HCT116 (cell line): Measurements from ENCODE around the gene KTN1. TPM values are rescaled to one million over a fixed set of nuclear protein-coding genes. Genes with fewer than 3 reads are reported as not detected.

Source experiments
- ATAC-seq: fragments of 200-7000 bp; cut with Tn5 transposase; 2 replicates; pipeline ENCODE4 v1.9.1; 2020; ENCODE audit warnings: mild to moderate bottlenecking, moderate library complexity
- BruUV-seq: library from RNA; stranded (reverse); fragments of 400-500 nt; replicated peaks from 2 replicates; lab custom pipeline; 2021; lab: Mats Ljungman, UMichigan
- CTCF ChIA-PET: fragments of 300-600 bp; sonication (Branson Sonifier 250); formaldehyde crosslinking; loops from one replicate; lab custom pipeline; 2021; ENCODE audit warnings: antibody characterized with exemption; lab: Charles Lee
- POLR2A ChIA-PET: fragments of 300-600, 350-600 bp; sonication (Branson Sonifier 250); formaldehyde crosslinking; loops from one replicate; lab custom pipeline; 2021; ENCODE audit warnings: antibody characterized with exemption; lab: Charles Lee
- RAD21 ChIA-PET, 2 experiments: fragments of 300-600 bp; sonication (Branson Sonifier 250); formaldehyde crosslinking; loops; one replicate each; lab custom pipeline; 2023; ENCODE audit warnings: low total read pairs in 2 of 2; ENCODE audit not compliant: uncharacterized antibody in 2 of 2, unreplicated experiment in 2 of 2, low non-redundant PET in 1 of 2; lab: Charles Lee
- DNase-seq: peaks from one replicate; pipeline ENCODE4 v3.0.0-alpha.2; 2010; ENCODE audit warnings: low read depth, low spot score
- H2AFZ ChIP-seq: fragments of 200-600 bp; shearing (Covaris generic), sonication (generic); 2 replicates; pipeline ENCODE4 v1.6.1; 2017; ENCODE audit warnings: low read depth, mixed run types, mixed read lengths, antibody characterized with exemption, low read length; ENCODE audit not compliant: poor library complexity, severe bottlenecking
- H3K27ac ChIP-seq: 2 replicates; pipeline ENCODE4 v1.5.1; 2012; ENCODE audit warnings: low read depth, low read length
- H3K27me3 ChIP-seq: fragments of 200-600 bp; sonication (generic); 2 replicates; pipeline ENCODE4 v1.6.1; 2016; ENCODE audit warnings: mixed run types, low read length, mixed read lengths; ENCODE audit not compliant: insufficient read depth
- H3K36me3 ChIP-seq, 2 experiments: fragments of 200-500 bp in 1 of 2; fragments of 200-600 bp in 1 of 2; sonication (Bioruptor generic) in 1 of 2; sonication (generic) in 1 of 2; 2 replicates each; pipeline versions ENCODE4 v1.5.1 to v1.6.1; 2014 to 2016; ENCODE audit warnings: low read length in 2 of 2, inconsistent platforms in 1 of 2, mixed read lengths in 1 of 2, mixed run types in 1 of 2; ENCODE audit not compliant: insufficient read depth in 2 of 2, control insufficient read depth in 1 of 2
- H3K4me1 ChIP-seq, 2 experiments: fragments of 200-600 bp in 1 of 2; sonication (generic) in 1 of 2; 2 replicates each; pipeline versions ENCODE4 v1.5.1 to v1.6.1; 2012 to 2017; ENCODE audit warnings: low read length in 2 of 2, inconsistent platforms in 1 of 2, mild to moderate bottlenecking in 1 of 2, mixed read lengths in 1 of 2, mixed run types in 1 of 2, moderate library complexity in 1 of 2; ENCODE audit not compliant: insufficient read depth in 2 of 2, control insufficient read depth in 1 of 2
- H3K4me2 ChIP-seq: fragments of 200-600 bp; sonication (generic); 2 replicates; pipeline ENCODE4 v1.6.1; 2017; ENCODE audit warnings: mixed run types, low read length, mixed read lengths
- H3K4me3 ChIP-seq, 2 experiments: fragments of 200-600 bp in 1 of 2; sonication (generic) in 1 of 2; replicated peaks in 1 of 2; 2 replicates each; pipeline ENCODE4 v1.5.1; 2011 to 2016; ENCODE audit warnings: low read length in 2 of 2, control low read depth in 1 of 2, low read depth in 1 of 2, mild to moderate bottlenecking in 1 of 2, mixed read lengths in 1 of 2, mixed run types in 1 of 2
- H3K79me2 ChIP-seq: fragments of 200-600 bp; sonication (generic); 2 replicates; pipeline ENCODE4 v1.6.1; 2017; ENCODE audit warnings: mild to moderate bottlenecking, mixed run types, low read length, moderate library complexity, mixed read lengths; ENCODE audit not compliant: insufficient read depth
- H3K9ac ChIP-seq: fragments of 200-600 bp; sonication (generic); 2 replicates; pipeline ENCODE4 v1.6.1; 2016; ENCODE audit warnings: low read length, mixed read lengths
- H3K9me2 ChIP-seq: fragments of 200-600 bp; sonication (generic), shearing (Covaris generic); 2 replicates; pipeline ENCODE4 v1.6.1; 2017; ENCODE audit warnings: mixed run types, mild to moderate bottlenecking, moderate library complexity; ENCODE audit not compliant: insufficient read depth
- H3K9me3 ChIP-seq, 2 experiments: fragments of 200-500 bp in 1 of 2; fragments of 200-600 bp in 1 of 2; sonication (Bioruptor generic) in 1 of 2; sonication (generic) in 1 of 2; 2 replicates each; pipeline ENCODE4 v1.6.1; 2014 to 2017; ENCODE audit warnings: low read length in 2 of 2, mixed read lengths in 2 of 2, inconsistent platforms in 1 of 2, low read depth in 1 of 2, mild to moderate bottlenecking in 1 of 2, mixed run types in 1 of 2, moderate library complexity in 1 of 2; ENCODE audit not compliant: control insufficient read depth in 1 of 2, insufficient read depth in 1 of 2
- H4K20me1 ChIP-seq: fragments of 200-600 bp; sonication (generic), shearing (Covaris generic); 2 replicates; pipeline ENCODE4 v1.6.1; 2017; ENCODE audit warnings: mixed run types, mild to moderate bottlenecking, moderate library complexity; ENCODE audit not compliant: insufficient read depth
- FOSL1 ChIP-seq: IDR thresholded peaks from 2 replicates; pipeline ENCODE4 v1.6.1; 2012; ENCODE audit warnings: low read depth
- JUND ChIP-seq: IDR thresholded peaks from 2 replicates; pipeline ENCODE4 v1.6.1; 2012
- POLR2A ChIP-seq: IDR thresholded peaks from 2 replicates; pipeline ENCODE4 v1.7.0; 2011; ENCODE audit warnings: borderline replicate concordance; ENCODE audit not compliant: insufficient read depth, insufficient read length; ENCODE audit errors: extremely low read depth
- RAD21 ChIP-seq: IDR thresholded peaks from 2 replicates; pipeline ENCODE4 v1.6.1; 2012; ENCODE audit warnings: low read depth, mild to moderate bottlenecking
- intact Hi-C: fragments of 100-400 bp; cut with micrococcal nuclease; formaldehyde crosslinking; loops from 2 replicates; pipeline ENCODE4 v1.10.0; 2022
- total RNA-seq: library from RNA; stranded (reverse); gene quantifications from one replicate; pipeline ENCODE4 v1.2.1, GENCODE V29; 2021; ENCODE audit not compliant: unreplicated experiment
- TF ChIP-seq, protein P1 (sequence below): IDR thresholded peaks from 2 replicates; pipeline ENCODE4 v1.6.1; 2012; ENCODE audit warnings: low read depth
- TF ChIP-seq, protein P2 (sequence below): IDR thresholded peaks from 2 replicates; pipeline ENCODE4 v1.6.1; 2011; ENCODE audit warnings: mild to moderate bottlenecking, low read length, moderate library complexity; ENCODE audit not compliant: insufficient replicate concordance; ENCODE audit errors: extremely low read depth

KTN1 gene
- total RNA-seq, 1 experiment from 2014 or later: 105 TPM

DNA sequence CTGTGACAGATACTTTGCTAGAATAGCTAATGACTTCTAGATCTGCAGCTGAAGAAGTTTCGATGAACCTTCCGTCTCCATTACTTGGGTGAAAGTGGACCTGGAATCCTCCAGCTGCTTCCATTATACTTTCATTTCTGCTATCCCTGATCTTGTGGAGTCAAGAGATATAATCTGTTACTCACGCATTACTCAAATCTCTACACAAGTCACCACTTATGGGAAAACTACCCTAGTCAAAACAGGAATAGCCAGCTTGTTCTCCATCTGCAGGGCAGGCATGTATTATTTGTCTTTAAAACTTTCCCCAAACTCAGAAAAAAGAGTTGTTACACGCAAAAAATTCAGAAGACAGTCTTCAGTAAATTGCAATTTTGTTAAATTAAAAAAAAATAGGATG is 2.8 kb upstream of the KTN1 start:
- H3K4me2 ChIP-seq: no peak overlapping the region
- RAD21 ChIA-PET: no interaction called here
- no peaks in the 10 kb centered on the region for H3K9me2 ChIP-seq
- DNase-seq: no peak
- peaks cover 12 to 20% of the 10 kb centered on the region in 2 experiments for H3K4me1 ChIP-seq
- no TSS peak for BruUV-seq
- POLR2A ChIA-PET: no interaction called here
- no peak overlapping the region for H2AFZ ChIP-seq
- intact Hi-C loops: no loop called here
- CTCF ChIA-PET: interaction anchor here (1.4 kb wide), 1 partner anchor 131 kb away, joined by 6 read pairs; no protein-coding TSS in a partner anchor
- H4K20me1 ChIP-seq: peaks cover 9% of the 10 kb centered on the region; the same call in 1 of the 2 replicates
- peaks cover 31% of the 10 kb centered on the region for H3K79me2 ChIP-seq
- no peaks in the 10 kb centered on the region for H3K27me3 ChIP-seq
- TF ChIP-seq, protein P1, sequence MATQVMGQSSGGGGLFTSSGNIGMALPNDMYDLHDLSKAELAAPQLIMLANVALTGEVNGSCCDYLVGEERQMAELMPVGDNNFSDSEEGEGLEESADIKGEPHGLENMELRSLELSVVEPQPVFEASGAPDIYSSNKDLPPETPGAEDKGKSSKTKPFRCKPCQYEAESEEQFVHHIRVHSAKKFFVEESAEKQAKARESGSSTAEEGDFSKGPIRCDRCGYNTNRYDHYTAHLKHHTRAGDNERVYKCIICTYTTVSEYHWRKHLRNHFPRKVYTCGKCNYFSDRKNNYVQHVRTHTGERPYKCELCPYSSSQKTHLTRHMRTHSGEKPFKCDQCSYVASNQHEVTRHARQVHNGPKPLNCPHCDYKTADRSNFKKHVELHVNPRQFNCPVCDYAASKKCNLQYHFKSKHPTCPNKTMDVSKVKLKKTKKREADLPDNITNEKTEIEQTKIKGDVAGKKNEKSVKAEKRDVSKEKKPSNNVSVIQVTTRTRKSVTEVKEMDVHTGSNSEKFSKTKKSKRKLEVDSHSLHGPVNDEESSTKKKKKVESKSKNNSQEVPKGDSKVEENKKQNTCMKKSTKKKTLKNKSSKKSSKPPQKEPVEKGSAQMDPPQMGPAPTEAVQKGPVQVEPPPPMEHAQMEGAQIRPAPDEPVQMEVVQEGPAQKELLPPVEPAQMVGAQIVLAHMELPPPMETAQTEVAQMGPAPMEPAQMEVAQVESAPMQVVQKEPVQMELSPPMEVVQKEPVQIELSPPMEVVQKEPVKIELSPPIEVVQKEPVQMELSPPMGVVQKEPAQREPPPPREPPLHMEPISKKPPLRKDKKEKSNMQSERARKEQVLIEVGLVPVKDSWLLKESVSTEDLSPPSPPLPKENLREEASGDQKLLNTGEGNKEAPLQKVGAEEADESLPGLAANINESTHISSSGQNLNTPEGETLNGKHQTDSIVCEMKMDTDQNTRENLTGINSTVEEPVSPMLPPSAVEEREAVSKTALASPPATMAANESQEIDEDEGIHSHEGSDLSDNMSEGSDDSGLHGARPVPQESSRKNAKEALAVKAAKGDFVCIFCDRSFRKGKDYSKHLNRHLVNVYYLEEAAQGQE: no peak
- no peak for TF ChIP-seq JUND
- no peak for TF ChIP-seq FOSL1
- TF ChIP-seq RAD21: no peak
- TF ChIP-seq, protein P2, sequence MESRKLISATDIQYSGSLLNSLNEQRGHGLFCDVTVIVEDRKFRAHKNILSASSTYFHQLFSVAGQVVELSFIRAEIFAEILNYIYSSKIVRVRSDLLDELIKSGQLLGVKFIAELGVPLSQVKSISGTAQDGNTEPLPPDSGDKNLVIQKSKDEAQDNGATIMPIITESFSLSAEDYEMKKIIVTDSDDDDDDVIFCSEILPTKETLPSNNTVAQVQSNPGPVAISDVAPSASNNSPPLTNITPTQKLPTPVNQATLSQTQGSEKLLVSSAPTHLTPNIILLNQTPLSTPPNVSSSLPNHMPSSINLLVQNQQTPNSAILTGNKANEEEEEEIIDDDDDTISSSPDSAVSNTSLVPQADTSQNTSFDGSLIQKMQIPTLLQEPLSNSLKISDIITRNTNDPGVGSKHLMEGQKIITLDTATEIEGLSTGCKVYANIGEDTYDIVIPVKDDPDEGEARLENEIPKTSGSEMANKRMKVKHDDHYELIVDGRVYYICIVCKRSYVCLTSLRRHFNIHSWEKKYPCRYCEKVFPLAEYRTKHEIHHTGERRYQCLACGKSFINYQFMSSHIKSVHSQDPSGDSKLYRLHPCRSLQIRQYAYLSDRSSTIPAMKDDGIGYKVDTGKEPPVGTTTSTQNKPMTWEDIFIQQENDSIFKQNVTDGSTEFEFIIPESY: no peak
- no peak for TF ChIP-seq POLR2A
- ATAC-seq: no peak
- H3K4me3 ChIP-seq: no peak overlapping the region
- no peak overlapping the region for H3K27ac ChIP-seq
- 0 out of 4 replicates have a peak, but pooled peaks cover 0 to 11% of the 10 kb centered on the region in 2 experiments for H3K36me3 ChIP-seq
- H3K9ac ChIP-seq: no peak overlapping the region
- no peaks in the 10 kb centered on the region for H3K9me3 ChIP-seq
